Mucosa of descending colon (tissue), 3 donors: ENCODE results near the gene ITIH1. TPM values are rescaled to one million over a fixed set of nuclear protein-coding genes. Genes with fewer than 3 reads are reported as not detected.

Experiments
- ATAC-seq: fragments of 200-7000 bp; cut with Tn5 transposase; one replicate; pipeline ENCODE4 v1.9.1; 2020; ENCODE audit warnings: mild to moderate bottlenecking, moderate library complexity
- DNase-seq, 3 donors: peaks; one replicate each; pipeline ENCODE4 v3.0.0-alpha.2; 2020
- H3K36me3 ChIP-seq: fragments of 200-600 bp; one replicate; pipeline ENCODE4 v1.8.0; 2021; ENCODE audit warnings: low read depth, mild to moderate bottlenecking
- H3K4me1 ChIP-seq: fragments of 200-600 bp; one replicate; pipeline ENCODE4 v1.8.0; 2021; ENCODE audit warnings: low read depth, mild to moderate bottlenecking
- H3K4me3 ChIP-seq: fragments of 200-600 bp; one replicate; pipeline ENCODE4 v1.8.0; 2021; ENCODE audit warnings: mild to moderate bottlenecking
- H3K9me3 ChIP-seq: fragments of 200-600 bp; one replicate; pipeline ENCODE4 v1.8.0; 2021; ENCODE audit warnings: mild to moderate bottlenecking
- intact Hi-C, 2 donors: fragments of 100-400 bp; cut with DNase I in 1 of 2; cut with micrococcal nuclease in 1 of 2; formaldehyde crosslinking; loops; one replicate each; pipeline versions ENCODE4 v1.11.0 to v1.11.1; 2022; cut with DNase I, micrococcal nuclease
- total RNA-seq, 3 donors: library from RNA; stranded (reverse); fragmentation: NEBNext Ultra II Directional in 2 of 3; extraction: Animal tissue kit (Norgen Biotek cat#: 25700) in 2 of 3; gene quantifications; one replicate each; pipeline versions ENCODE4 v1.2.1 to v1.2.4, GENCODE V29; 2021 to 2023
- TF ChIP-seq, protein P1 (sequence below): fragments of 200-600 bp; IDR thresholded peaks from one replicate; pipeline ENCODE4 v1.8.0; 2022; ENCODE audit warnings: antibody characterized with exemption, mild to moderate bottlenecking
- donor health status: DM: no; HTN: no; CAD: no; lungs with moderate emphysema.
- donor health status: DM: no; HTN: no; CAD: no.
- donor health status: DM: no; HTN: yes; CAD: no.

Gene ITIH1
- total RNA-seq, 3 donors from 2014 or later = not detected

DNA sequence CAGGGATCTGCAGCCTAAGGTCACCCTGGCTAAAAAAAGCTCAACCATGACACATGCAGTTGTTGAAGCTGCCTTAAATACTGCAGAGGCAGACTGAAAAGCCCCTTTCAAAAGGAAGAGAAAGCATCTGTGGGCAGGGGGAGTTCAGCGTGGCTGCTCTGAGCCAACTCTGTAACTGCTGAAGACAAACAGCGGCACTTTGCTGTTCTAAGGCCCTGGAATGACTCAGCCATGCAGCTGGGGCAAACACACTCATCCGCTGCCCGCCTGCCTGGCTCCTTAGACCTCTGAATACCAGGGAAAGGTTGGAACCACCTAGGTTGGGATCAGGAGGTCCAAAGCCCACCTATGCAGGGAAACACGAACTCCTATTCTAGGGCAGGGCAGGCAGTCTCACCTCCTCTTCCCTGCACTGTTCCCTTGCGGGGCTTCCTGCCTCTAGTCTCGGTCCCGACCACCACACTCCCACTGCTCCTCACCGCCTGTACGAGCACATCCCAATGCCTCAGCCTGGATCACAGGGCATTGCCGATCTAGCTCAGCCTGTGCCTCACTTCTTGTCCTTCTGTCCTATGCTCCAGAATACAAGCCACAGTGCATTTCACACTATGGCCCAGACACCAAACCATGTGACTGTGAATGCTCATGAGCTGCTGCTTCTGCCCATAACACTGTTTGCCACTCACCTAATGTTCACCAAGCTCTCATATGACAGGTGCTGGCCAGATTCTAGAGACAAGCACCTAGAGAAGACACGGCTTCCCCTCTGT lies 64.0 kb downstream of the ITIH1 start:
- TF ChIP-seq, protein P1, sequence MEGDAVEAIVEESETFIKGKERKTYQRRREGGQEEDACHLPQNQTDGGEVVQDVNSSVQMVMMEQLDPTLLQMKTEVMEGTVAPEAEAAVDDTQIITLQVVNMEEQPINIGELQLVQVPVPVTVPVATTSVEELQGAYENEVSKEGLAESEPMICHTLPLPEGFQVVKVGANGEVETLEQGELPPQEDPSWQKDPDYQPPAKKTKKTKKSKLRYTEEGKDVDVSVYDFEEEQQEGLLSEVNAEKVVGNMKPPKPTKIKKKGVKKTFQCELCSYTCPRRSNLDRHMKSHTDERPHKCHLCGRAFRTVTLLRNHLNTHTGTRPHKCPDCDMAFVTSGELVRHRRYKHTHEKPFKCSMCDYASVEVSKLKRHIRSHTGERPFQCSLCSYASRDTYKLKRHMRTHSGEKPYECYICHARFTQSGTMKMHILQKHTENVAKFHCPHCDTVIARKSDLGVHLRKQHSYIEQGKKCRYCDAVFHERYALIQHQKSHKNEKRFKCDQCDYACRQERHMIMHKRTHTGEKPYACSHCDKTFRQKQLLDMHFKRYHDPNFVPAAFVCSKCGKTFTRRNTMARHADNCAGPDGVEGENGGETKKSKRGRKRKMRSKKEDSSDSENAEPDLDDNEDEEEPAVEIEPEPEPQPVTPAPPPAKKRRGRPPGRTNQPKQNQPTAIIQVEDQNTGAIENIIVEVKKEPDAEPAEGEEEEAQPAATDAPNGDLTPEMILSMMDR = no peak
- ATAC-seq (no peak), DNase-seq (no peak)
- no peaks in the 10 kb centered on the region for H3K36me3 ChIP-seq
- H3K4me1 ChIP-seq = no peaks in the 10 kb centered on the region
- intact Hi-C loops = no loop called here
- no peak overlapping the region for H3K4me3 ChIP-seq
- H3K9me3 ChIP-seq = no peaks in the 10 kb centered on the region

Other genes with a start within 250 kb of the ITIH1 start
- gene NT5DC2, start 243.7 kb upstream of the ITIH1 start, total RNA-seq = 10 to 100 TPM in 2 of 3 donors, 1 to 10 TPM in 1; 5.7 to 20.2 (median 17.2) TPM
- 10 to 100 TPM; 16.1 to 18.1 (median 17.1) TPM for gene UQCC5, start 241.0 kb upstream of the ITIH1 start, total RNA-seq
- 10 to 100 TPM; 48.5 to 86.1 (median 56.8) TPM for gene PBRM1, start 91.7 kb upstream of the ITIH1 start, total RNA-seq
- gene GNL3, start 91.6 kb upstream of the ITIH1 start, total RNA-seq = 10 to 100 TPM; 39.2 to 54.4 (median 47.7) TPM
- gene GLT8D1, start 71.8 kb upstream of the ITIH1 start, total RNA-seq = 10 to 100 TPM; 24.4 to 36.0 (median 30.7) TPM
- gene SPCS1, start 71.5 kb upstream of the ITIH1 start, total RNA-seq = 100 to 1,000 TPM in 1 of 3 donors, 10 to 100 TPM in 2; 61.0 to 105 (median 80.4) TPM
- 10 to 100 TPM; 19.9 to 33.9 (median 20.2) TPM for gene NEK4, start 6.7 kb upstream of the ITIH1 start, total RNA-seq
- gene ITIH3, start 17.2 kb downstream of the ITIH1 start, total RNA-seq = 1 to 10 TPM in 1 of 3 donors, under 1 TPM in 2; 0.72 to 1.4 (median 0.89) TPM
- gene ITIH4, start 53.1 kb downstream of the ITIH1 start, total RNA-seq = 1 to 10 TPM; 1.9 to 6.0 (median 4.3) TPM
- 1 to 10 TPM; 1.9 to 5.3 (median 4.0) TPM for gene MUSTN1, start 57.4 kb downstream of the ITIH1 start, total RNA-seq
- gene STIMATE, start 119.9 kb downstream of the ITIH1 start, total RNA-seq = 10 to 100 TPM in 2 of 3 donors, 1 to 10 TPM in 1; 9.3 to 14.8 (median 11.1) TPM